SIG-M5 treated with dmso at 0.1 percent for 504 hours (cell line): Measurements from ENCODE around the gene INPP5D.
"Not testable (repeated sequence)": the region's sequence is repeated elsewhere in the genome, so short reads cannot be mapped to it uniquely, and the experiment has no call there.

Source experiments
- DNase-seq: peaks from one replicate; lab custom pipeline; 2025; ENCODE audit not compliant: unreplicated experiment; lab: John Stamatoyannopoulos, UW

The INPP5D gene

GRCh38 chr2:233091595-233092375 lies 31.6 kb downstream of the INPP5D start:
- no peak for DNase-seq

- peak; percentile 88 for DNase-seq
Measured at GRCh38 chr2:233092432-233093165, 32.5 kb downstream of the INPP5D start.

GRCh38 chr2:233093166-233093448 lies 33.0 kb downstream of the INPP5D start:
- DNase-seq, result peak; percentile 24

- no peak for DNase-seq
Measured at GRCh38 chr2:233093721-233094120, 33.6 kb downstream of the INPP5D start.

GRCh38 chr2:233094614-233095013 lies 34.5 kb downstream of the INPP5D start:
- no peak for DNase-seq

- DNase-seq, result no peak
Measured at GRCh38 chr2:233096006-233096405, 35.9 kb downstream of the INPP5D start.

- DNase-seq, result no peak
Measured at GRCh38 chr2:233098618-233099017, 38.5 kb downstream of the INPP5D start.

- not testable (repeated sequence) for DNase-seq
Measured at GRCh38 chr2:233099820-233100191, 39.7 kb downstream of the INPP5D start.

- DNase-seq, result no peak
Measured at GRCh38 chr2:233100192-233100998, 40.3 kb downstream of the INPP5D start.

GRCh38 chr2:233101141-233101540 lies 41.0 kb downstream of the INPP5D start:
- DNase-seq, result no peak

- DNase-seq, result no peak
Measured at GRCh38 chr2:233101816-233102215, 41.7 kb downstream of the INPP5D start.

GRCh38 chr2:233105156-233105895 lies 45.2 kb downstream of the INPP5D start:
- DNase-seq, result no peak

- DNase-seq, result no peak
Measured at GRCh38 chr2:233105930-233106329, 45.8 kb downstream of the INPP5D start.

GRCh38 chr2:233107011-233107410 lies 46.9 kb downstream of the INPP5D start:
- DNase-seq, result no peak

- DNase-seq, result no peak
Measured at GRCh38 chr2:233107831-233108300, 47.7 kb downstream of the INPP5D start.

GRCh38 chr2:233108611-233109490 lies 48.7 kb downstream of the INPP5D start:
- DNase-seq, result no peak

- DNase-seq, result no peak
Measured at GRCh38 chr2:233111427-233111826, 51.3 kb downstream of the INPP5D start.

- DNase-seq, result no peak
Measured at GRCh38 chr2:233112329-233112728, 52.2 kb downstream of the INPP5D start.

- no peak for DNase-seq
Measured at GRCh38 chr2:233112776-233113452, 52.8 kb downstream of the INPP5D start.
